ENCODE measurements around the gene TWSG1. TPM values are rescaled to one million over a fixed set of nuclear protein-coding genes. Genes with fewer than 3 reads are reported as not detected.

TWSG1 gene
- total and polyA plus RNA-seq, 2 of the 13 experiments (the other 11 are each of a cell fraction or from before 2014, with no cell fraction given) = 6.6 to 9.4 TPM

DNA sequence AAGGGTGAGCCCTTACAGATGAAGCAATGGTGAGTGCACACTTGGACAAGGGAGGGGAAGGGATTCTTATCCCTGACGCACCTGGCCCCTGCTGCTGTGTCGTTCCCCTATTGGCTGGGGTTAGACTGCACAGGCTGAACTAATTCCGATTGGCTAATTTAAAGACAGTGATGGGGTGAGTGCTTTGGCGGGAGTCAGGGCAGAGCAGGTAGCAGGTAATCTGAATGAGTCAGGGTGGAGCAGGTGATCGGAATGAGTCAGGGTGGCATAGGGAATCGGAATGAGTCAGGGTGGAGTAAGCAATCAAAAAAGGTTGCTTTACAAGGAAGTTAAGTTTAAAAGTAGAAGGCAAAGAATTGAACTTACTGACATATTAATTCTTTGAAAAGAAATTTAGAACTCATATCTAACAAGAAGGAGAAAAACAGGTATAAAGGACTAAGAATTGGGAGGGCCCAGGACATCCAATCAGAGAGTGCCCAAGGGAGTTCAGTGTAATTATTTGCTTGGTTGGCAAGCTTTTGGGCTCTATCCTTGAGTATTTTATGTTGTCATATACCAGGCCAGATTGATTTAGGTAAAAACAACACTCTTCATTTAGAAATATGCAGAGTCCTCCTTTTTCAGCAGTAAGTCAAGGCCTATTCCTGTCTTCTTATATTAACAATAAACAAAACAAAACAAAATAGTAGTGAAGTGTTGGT, 88.4 kb downstream of the TWSG1 start:
- Histone ChIP-seq H3K4me3 (replicated peaks in 1 of 3; ENCODE audit: insufficient read depth in 1 of 3, low read depth in 2 of 3, low read length in 3 of 3) (no peak overlapping the region), H2AFZ (ENCODE audit: low read length) (no peak overlapping the region), H3K27me3 (ENCODE audit: control insufficient read depth in 1 of 2, insufficient read depth in 2 of 2, low read length in 2 of 2) (no peaks in the 10 kb centered on the region; a peak in 1 of 5 replicates), H3K27ac (ENCODE audit: extremely low read length, insufficient read depth, low read length) (no peak overlapping the region), H3K36me3 (replicated peaks in 1 of 2; ENCODE audit: control insufficient read depth in 1 of 2, insufficient read depth in 2 of 2, low read length in 2 of 2) (no peaks in the 10 kb centered on the region), H4K20me1 (ENCODE audit: insufficient read depth, low read length) (no peaks in the 10 kb centered on the region), H3K79me2 (ENCODE audit: insufficient read depth, low read length) (no peaks in the 10 kb centered on the region), H3K9ac (ENCODE audit: insufficient read depth, low read depth, low read length) (no peak overlapping the region), H3K4me2 (ENCODE audit: low read depth, low read length) (no peak overlapping the region), H3K9me3 (ENCODE audit: low read length) (no peaks in the 10 kb centered on the region; the same call in 1 of the 2 replicates), H3K4me1 (ENCODE audit: insufficient read depth, low read length) (peaks cover 7% of the 10 kb centered on the region; the same call in 1 of the 2 replicates)
- ATAC-seq = no peak
- POLR2A ChIA-PET = no interaction called here
- 53% methylated on average over 6 of the region's 6 CpGs for WGBS (ENCODE audit: low lambda C conversion rate)
- BruUV-seq (replicated peaks) = no TSS peak
- DNase-seq (ENCODE audit: low spot score) = no peak
- FAIRE-seq = no peak
- intact Hi-C loops (cut with micrococcal nuclease; ENCODE audit: unreplicated experiment) (loop anchor here (5.0 kb wide), 1 partner anchor 94 kb away; no protein-coding TSS in a partner anchor), in situ Hi-C loops (cut with HindIII; ENCODE audit: extremely low pct_ligation_motif_present, low pct_unique_long_range_greater_than_20kb) (no loop called here)
- TF ChIP-seq HOXA9 (CRISPR knock-in tag; IDR thresholded peaks at IDR 0.05; ENCODE audit: borderline replicate concordance) (no peak), SRY (CRISPR knock-in tag; IDR thresholded peaks at IDR 0.05) (no peak), KDM1A (CRISPR knock-in tag; IDR thresholded peaks at IDR 0.05) (no peak), REXO4 (CRISPR knock-in tag; IDR thresholded peaks at IDR 0.05; ENCODE audit: borderline replicate concordance) (no peak), NFKB2 (CRISPR knock-in tag; IDR thresholded peaks at IDR 0.05; ENCODE audit: borderline replicate concordance) (no peak), SPEN (CRISPR knock-in tag; IDR thresholded peaks at IDR 0.05; ENCODE audit: low read depth) (no peak), ZNF615 (CRISPR knock-in tag; IDR thresholded peaks at IDR 0.05; ENCODE audit: borderline replicate concordance) (no peak), MTA1 (CRISPR knock-in tag; IDR thresholded peaks at IDR 0.05; ENCODE audit: borderline replicate concordance) (no peak), DR1 (CRISPR knock-in tag; IDR thresholded peaks at IDR 0.05) (no peak), TCF7 (IDR thresholded peaks at IDR 0.05; ENCODE audit: low read depth) (no peak), NCOR1 (IDR thresholded peaks at IDR 0.05; ENCODE audit: borderline replicate concordance, low read length) (no peak), MAFF (IDR thresholded peaks at IDR 0.05; ENCODE audit: low read depth, low read length) (no peak), E2F5 (CRISPR knock-in tag; conservative IDR thresholded peaks at IDR 0.05) (no peak), ZNF772 (CRISPR knock-in tag; IDR thresholded peaks at IDR 0.05) (no peak), ZSCAN22 (CRISPR knock-in tag; IDR thresholded peaks at IDR 0.05) (no peak), MAFK (conservative IDR thresholded peaks at IDR 0.05 in 1 of 2, IDR thresholded peaks at IDR 0.05 in 1 of 2; ENCODE audit: low read length in 2 of 2) (no peak), ZFY (CRISPR knock-in tag; IDR thresholded peaks at IDR 0.05) (no peak), HNRNPK (IDR thresholded peaks at IDR 0.05; ENCODE audit: low read depth, low read length, poor library complexity, severe bottlenecking) (no peak)
- TF ChIP-seq, protein P1, sequence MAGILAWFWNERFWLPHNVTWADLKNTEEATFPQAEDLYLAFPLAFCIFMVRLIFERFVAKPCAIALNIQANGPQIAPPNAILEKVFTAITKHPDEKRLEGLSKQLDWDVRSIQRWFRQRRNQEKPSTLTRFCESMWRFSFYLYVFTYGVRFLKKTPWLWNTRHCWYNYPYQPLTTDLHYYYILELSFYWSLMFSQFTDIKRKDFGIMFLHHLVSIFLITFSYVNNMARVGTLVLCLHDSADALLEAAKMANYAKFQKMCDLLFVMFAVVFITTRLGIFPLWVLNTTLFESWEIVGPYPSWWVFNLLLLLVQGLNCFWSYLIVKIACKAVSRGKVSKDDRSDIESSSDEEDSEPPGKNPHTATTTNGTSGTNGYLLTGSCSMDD (CRISPR knock-in tag; IDR thresholded peaks at IDR 0.05) = no peak
- TF ChIP-seq, protein P2, sequence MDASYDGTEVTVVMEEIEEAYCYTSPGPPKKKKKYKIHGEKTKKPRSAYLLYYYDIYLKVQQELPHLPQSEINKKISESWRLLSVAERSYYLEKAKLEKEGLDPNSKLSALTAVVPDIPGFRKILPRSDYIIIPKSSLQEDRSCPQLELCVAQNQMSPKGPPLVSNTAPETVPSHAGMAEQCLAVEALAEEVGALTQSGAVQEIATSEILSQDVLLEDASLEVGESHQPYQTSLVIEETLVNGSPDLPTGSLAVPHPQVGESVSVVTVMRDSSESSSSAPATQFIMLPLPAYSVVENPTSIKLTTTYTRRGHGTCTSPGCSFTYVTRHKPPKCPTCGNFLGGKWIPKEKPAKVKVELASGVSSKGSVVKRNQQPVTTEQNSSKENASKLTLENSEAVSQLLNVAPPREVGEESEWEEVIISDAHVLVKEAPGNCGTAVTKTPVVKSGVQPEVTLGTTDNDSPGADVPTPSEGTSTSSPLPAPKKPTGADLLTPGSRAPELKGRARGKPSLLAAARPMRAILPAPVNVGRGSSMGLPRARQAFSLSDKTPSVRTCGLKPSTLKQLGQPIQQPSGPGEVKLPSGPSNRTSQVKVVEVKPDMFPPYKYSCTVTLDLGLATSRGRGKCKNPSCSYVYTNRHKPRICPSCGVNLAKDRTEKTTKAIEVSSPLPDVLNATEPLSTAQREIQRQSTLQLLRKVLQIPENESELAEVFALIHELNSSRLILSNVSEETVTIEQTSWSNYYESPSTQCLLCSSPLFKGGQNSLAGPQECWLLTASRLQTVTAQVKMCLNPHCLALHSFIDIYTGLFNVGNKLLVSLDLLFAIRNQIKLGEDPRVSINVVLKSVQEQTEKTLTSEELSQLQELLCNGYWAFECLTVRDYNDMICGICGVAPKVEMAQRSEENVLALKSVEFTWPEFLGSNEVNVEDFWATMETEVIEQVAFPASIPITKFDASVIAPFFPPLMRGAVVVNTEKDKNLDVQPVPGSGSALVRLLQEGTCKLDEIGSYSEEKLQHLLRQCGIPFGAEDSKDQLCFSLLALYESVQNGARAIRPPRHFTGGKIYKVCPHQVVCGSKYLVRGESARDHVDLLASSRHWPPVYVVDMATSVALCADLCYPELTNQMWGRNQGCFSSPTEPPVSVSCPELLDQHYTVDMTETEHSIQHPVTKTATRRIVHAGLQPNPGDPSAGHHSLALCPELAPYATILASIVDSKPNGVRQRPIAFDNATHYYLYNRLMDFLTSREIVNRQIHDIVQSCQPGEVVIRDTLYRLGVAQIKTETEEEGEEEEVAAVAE (CRISPR knock-in tag; IDR thresholded peaks at IDR 0.05; ENCODE audit: borderline replicate concordance) = no peak
- CTCF ChIA-PET (ENCODE audit: low intra/inter-chr PET ratio, low total read pairs) = no interaction called here

Data from HepG2 (cell line).